IMR-90 (cell line): ENCODE results near the gene IFNAR2.
"Not testable (repeated sequence)": the region's sequence is repeated elsewhere in the genome, so short reads cannot be mapped to it uniquely, and the experiment has no call there.

Experiments
- BHLHE40 ChIP-seq: fragments of 150-350 bp; IDR thresholded peaks from 2 replicates; pipeline ENCODE4 v1.6.1; 2016; ENCODE audit warnings: mild to moderate bottlenecking, low read depth, low read length
- CEBPB ChIP-seq: IDR thresholded peaks from 2 replicates; pipeline ENCODE4 v1.6.1; 2012; ENCODE audit warnings: low read depth, low read length, improper control_type of control experiment
- CTCF ChIP-seq: conservative IDR thresholded peaks from 2 replicates; pipeline ENCODE4 v1.5.1; 2012; ENCODE audit warnings: mild to moderate bottlenecking, low read depth, low read length, improper control_type of control experiment
- MAFK ChIP-seq: IDR thresholded peaks from 2 replicates; pipeline ENCODE4 v1.6.1; 2012; ENCODE audit warnings: low read depth, low read length, improper control_type of control experiment
- MAZ ChIP-seq: IDR thresholded peaks from 2 replicates; pipeline ENCODE4 v1.6.1; 2012; ENCODE audit warnings: low read depth, mild to moderate bottlenecking, low read length, improper control_type of control experiment, moderate library complexity, borderline replicate concordance
- MXI1 ChIP-seq: IDR thresholded peaks from 2 replicates; pipeline ENCODE4 v1.6.1; 2012; ENCODE audit warnings: low read depth, mild to moderate bottlenecking, low read length, moderate library complexity, borderline replicate concordance
- POLR2A ChIP-seq: IDR thresholded peaks from 2 replicates; pipeline ENCODE4 v1.6.1; 2012; ENCODE audit warnings: mild to moderate bottlenecking, low read depth, low read length
- RAD21 ChIP-seq: IDR thresholded peaks from 2 replicates; pipeline ENCODE4 v1.6.1; 2012; ENCODE audit warnings: low read length, improper control_type of control experiment
- RCOR1 ChIP-seq: IDR thresholded peaks from 2 replicates; pipeline ENCODE4 v1.6.1; 2012; ENCODE audit warnings: mild to moderate bottlenecking, low read length, improper control_type of control experiment; ENCODE audit not compliant: insufficient replicate concordance
- RFX5 ChIP-seq: IDR thresholded peaks from 2 replicates; pipeline ENCODE4 v1.8.0; 2012; ENCODE audit warnings: low read depth, mild to moderate bottlenecking, low read length, moderate library complexity
- SMC3 ChIP-seq: fragments of 150-350 bp; IDR thresholded peaks from 2 replicates; pipeline ENCODE4 v1.6.1; 2016; ENCODE audit warnings: low read depth, mild to moderate bottlenecking, antibody characterized with exemption, low read length, moderate library complexity
- USF2 ChIP-seq: fragments of 150-350 bp; IDR thresholded peaks from 2 replicates; pipeline ENCODE4 v1.6.1; 2017; ENCODE audit warnings: mild to moderate bottlenecking, antibody characterized with exemption, low read length, low read depth

GRCh38 chr21:33225376-33225775 is 4.4 kb upstream of the IFNAR2 start:
- not testable (repeated sequence) for TF ChIP-seq POLR2A, CTCF, RFX5, SMC3, MAZ, BHLHE40, RAD21, RCOR1, MAFK, USF2, MXI1, CEBPB
